HCT116 (cell line): ENCODE data around the gene ASS1.

Experiments
- CTCF ChIP-seq, 3 experiments: fragments of 200-600 bp in 1 of 3; sonication (generic) in 1 of 3; IDR thresholded peaks in 2 of 3; conservative IDR thresholded peaks in 1 of 3; 2 replicates each; pipeline ENCODE4 v1.5.1; 2012 to 2017; ENCODE audit warnings: low read depth in 2 of 3, low read length in 2 of 3, antibody characterized with exemption in 1 of 3, borderline replicate concordance in 1 of 3, control low read depth in 1 of 3, mild to moderate bottlenecking in 1 of 3, mixed read lengths in 1 of 3, mixed run types in 1 of 3, moderate library complexity in 1 of 3; ENCODE audit not compliant: insufficient read depth in 1 of 3
- SIN3A ChIP-seq: IDR thresholded peaks from 2 replicates; pipeline ENCODE4 v1.6.1; 2012; ENCODE audit warnings: low read depth
- ZNF274 ChIP-seq: fragments of 200-500 bp; sonication (Bioruptor generic); IDR thresholded peaks from 2 replicates; pipeline ENCODE4 v1.6.1; 2014; ENCODE audit warnings: mild to moderate bottlenecking, low read depth, low read length, inconsistent platforms

- TF ChIP-seq ZNF274 = no peak
- TF ChIP-seq SIN3A = no peak
- no peak for TF ChIP-seq CTCF (IDR thresholded peaks at IDR 0.05 in 2 of 3, conservative IDR thresholded peaks at IDR 0.05 in 1 of 3; ENCODE audit: borderline replicate concordance in 1 of 3, insufficient read depth in 1 of 3, low read depth in 2 of 3, low read length in 2 of 3)
Observed at GRCh38 chr9:130523921-130524320, 79.2 kb downstream of the ASS1 start.
